TTC549 (cell line): ENCODE data around the gene PKD1.

Experiments
- FAIRE-seq: peaks from 2 replicates; lab custom pipeline; 2012; peaks lifted over from hg19 to GRCh38; lab: Jason Lieb, UNC

Gene PKD1

DNA sequence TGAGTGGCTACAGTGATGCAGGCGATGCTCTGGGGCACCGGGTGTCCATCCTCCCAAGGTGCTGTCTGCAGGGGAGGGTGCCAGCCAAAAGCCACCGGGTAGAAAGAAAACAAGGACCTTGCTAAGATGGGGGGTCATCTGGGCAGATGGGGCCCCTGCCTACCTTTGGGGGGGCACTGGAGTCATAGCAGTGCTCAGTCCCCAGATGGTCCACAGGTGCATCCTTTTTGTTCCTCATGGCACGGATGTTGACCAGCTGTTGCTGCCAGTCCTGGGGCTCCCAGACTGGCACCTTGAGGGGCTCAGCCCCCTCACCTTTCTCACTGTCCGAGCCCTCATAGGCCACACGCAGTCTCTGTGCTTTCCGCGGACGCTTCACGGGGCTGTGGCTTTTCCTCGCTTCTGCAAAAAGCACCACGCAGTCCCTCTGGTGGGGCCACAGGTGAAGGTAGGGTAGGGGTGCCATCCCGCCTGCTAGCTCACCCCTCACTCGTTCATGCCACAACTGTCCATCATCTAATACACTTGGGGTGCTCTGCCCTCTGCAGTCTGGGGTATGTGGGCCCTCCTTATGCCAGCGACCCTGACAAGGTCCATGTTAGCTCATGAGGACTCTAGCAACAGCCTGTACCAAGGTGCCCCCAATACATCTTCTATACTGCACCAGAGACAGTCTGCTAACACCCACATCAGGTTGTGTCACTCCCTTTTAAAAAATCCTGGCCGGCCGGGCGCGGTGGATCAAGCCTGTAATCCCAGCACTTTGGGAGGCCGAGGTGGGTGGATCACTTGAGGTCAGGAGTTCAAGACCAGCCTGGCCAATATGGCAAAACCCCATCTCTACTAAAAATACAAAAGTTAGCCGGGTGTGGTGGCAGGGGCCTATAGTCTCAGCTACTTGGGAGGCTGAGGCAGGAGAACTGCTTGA, 89.5 kb downstream of the PKD1 start:
- no peak for FAIRE-seq

DNA sequence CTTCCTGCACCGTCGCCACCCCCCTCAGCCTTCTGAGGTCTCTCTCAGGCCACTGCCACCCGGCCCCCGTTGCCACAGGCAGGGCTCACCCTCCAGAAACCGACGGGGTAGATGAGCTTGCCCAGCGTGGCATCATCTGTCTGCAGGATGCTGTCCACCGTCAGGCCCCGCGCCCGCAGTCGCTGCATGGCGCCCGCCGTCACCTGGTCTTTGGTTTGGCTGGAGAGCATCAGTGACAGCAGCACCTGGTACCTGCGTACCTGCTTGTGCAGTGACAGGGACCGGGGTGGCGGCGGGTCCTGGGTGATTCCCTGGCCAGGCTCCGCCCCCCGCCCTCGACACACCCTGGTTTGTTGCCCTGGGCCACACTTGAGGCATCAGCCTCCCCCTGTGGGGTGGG, 91.2 kb downstream of the PKD1 start:
- FAIRE-seq, result no peak

DNA sequence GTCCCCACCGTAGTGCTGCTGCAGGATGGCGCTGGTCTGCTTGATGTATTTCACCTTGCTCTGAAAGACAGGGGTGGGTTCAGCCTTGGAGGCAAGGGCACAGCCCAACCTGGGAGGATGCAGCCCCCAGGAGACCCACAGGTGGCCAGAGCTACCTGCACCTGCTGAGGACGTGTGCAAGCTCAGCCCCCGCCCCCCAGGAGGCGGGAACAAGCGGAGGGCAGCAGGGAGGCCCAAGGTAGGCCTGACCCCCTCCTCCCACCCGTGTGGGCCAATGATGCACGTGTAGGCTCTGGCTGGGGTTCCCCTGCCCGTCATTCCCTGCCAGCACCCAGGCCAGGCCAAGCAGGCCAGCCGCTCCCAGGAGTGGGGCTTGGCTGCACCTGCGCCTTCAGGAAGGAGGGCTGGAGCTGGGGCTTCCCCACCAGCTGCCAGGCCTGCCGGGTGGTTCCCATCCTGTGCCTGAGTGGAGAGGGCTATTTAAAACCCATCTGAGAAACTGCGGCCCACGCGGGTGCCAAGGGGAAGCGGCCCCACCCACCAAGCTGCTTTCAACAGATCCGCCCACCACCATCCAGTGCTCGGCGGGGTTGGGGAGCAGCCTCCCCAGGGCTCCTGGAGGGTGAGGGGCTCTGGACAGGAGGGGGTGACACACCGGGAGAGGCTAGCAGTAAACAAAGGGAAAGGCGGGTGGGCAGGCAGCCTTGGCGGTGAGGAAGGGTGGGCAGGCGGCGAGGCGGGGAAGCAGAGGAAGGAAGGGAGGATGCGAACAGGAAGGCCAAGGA, 91.8 kb downstream of the PKD1 start:
- FAIRE-seq, result no peak

DNA sequence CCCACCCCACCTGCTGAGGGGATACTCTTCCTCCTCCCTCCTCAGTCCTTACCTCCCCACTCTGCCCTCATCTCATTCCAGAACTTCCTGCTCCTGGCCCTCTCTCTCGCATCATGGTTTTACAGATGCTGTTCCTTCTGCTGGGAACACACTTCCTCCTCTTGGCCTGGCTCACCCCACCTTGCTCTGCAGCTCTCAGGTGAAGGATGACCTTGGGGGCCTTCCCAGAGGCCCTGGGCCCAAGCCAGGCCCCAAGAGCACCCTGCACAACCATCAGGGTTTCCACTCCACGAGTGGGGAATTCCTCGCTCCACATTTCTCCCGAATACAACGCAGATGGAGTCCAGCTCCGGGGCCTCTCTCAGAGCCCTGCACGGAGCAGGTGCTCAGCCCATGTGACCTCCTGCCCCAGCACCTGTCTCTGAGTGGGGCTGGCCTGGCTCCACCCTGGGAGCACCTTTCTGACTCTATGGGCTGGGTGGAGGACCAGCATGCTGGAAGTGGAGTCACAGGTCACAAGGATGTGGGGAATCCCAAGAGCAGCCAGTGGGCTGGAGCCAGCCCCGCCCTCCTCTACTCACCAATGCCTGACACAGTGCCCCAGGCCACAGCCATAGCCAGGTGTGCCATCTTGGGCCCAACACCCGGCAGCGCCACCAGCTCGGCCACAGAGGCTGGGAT, 92.6 kb downstream of the PKD1 start:
- FAIRE-seq, result no peak

DNA sequence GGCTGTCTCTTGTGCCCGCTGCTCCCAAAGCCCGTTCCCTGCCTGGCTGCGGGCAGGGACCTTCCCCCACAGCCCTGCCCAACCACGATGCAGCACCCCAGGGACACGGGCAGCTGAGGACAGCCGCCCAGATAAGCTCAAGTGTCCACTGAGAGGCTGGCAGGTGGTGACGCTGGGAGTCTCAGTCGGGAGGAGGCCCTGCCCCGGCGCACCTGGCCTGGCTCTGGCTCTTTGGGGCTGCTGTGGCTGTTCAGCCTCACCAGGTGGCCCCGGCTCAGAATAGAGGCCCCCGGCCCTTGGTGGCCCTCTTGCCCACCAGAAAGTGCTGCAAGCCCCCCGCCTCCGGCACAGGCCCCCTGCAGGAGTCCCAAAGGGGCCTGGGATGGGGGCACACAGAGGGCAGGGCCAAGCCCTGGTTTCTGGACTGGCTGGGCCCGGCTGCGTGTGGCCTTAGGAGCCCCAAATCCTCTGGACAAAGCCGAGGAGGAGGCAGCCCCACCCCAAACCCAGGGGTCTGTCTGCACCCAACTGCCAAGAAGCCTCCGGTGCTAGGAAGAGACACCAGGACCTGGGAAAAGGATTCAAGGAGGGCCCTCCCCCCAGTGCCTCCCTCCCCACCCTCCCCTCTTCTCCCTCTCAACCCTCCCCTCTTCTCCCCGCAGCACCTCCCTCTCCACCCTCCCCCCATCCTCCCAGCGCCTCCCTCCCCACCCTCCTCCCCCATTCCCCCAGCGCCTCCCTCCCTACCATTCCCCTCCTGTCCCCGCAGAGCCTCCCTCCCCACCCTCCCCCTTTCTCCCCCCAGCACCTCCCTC, 93.3 kb downstream of the PKD1 start:
- no peak for FAIRE-seq

DNA sequence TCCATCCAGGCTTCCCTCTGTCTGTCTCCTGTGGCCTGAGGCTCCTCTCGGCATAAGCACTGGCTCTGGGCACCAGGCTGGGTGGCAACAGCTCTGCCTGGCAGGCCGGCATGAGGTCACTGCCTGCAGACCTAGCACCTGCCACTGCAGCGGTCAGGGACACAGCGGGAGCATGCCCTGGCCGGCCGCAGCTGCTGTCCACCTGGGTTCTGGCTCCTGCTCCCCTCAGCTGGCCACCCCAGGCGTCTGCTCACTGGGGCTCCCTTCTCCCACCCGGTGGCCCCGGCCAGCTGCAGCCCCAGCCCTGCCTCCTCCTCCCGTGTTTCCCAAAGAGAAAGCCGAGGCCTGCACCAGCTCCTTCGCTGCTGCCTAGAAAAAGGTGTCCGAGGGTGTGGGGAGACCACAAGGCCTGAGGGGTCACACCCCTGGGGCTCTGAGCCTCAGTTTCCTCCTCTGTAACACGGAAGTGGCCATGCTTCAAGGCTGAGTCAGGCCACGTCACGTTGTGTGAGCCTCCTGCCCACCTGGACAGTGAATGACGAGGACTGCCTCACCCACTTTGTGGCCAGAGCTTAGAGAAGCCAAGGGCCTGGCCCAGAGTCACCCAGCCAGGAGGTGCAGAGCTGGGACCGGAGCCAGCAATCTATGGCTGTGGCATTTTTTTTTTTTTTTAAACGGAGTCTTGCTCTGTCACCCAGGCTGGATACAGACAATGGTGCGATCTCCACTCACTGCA, 94.7 kb downstream of the PKD1 start:
- no peak for FAIRE-seq

DNA sequence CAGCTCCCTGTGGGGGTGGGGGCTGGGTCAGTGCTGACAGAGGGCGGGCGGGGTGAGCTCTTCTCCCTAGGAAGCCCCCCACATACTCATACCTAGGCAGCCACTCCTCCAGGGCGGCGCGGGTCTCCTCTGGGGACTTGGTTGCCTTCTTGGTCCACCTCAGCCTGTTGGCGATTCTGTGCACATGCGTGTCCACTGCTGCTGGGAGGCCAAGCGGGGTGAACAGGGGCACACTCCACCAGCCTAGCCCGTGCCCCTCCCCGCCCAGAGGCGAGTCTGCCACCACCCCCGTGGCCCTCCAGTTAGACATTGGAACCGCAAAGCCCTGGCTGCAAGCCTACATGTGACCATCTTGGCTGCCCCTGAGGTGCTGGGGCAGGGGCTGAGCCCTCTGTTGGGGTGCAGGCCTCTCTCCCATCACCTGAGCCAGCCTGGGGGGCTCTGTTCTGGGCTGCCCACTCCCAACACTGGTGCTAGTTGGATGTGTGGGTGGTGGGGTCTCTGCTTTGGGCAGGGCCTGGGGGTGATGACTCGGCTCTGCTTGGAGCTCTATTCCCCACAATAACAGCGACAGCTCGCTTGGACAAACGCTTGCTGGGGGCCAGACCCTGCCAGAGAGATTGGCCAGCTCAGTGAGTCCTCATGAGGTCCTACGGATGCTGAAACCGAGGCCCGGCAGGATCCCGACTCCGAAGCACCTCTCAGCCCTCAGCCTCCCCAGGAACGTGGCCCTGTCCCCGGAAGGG, 95.5 kb downstream of the PKD1 start:
- FAIRE-seq, result no peak

DNA sequence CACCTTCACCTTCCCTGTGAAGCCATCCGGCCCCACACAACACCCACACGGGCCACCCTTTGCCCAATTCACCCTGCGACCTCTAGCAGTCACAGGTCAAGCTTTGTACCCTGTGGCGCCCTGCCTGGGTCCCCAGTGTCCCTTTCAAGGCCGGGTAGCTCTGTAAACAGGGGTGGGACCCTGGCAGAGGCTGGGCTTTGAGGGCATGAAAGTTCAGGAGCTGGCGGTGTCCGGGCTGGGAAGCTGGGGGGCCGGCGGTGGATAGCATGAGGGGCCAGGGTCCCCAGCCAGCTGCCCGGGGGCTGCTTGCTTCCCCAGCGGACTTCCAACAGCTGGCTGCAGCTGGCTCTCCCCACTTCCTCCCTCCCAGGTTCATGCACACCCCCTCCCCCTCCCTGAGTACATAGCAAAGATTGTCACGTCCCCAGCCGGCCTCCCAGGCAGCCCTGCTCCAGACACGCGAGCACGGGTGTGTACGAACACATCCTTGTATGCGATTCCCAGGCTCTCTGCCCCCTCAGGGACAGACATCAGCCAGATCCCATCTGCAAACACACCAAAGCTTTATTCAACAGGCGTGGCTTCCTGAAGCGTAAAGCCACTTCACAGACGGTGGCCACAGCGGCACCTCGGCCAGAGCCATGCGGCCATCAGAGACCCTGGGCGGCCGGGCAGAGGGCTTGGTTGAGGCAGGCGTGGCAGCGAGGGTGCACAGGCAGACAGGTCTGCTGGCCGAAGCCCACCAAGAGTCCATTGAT, 96.2 kb downstream of the PKD1 start:
- no peak for FAIRE-seq
